B cell (primary cell): ENCODE results near the gene DPM2.

Experiments used
- EZH2 ChIP-seq: IDR thresholded peaks from 2 replicates; pipeline ENCODE4 v1.6.1; 2012; ENCODE audit warnings: borderline replicate concordance, low read depth, mild to moderate bottlenecking, moderate library complexity, low read length; ENCODE audit not compliant: insufficient read depth, poor library complexity, severe bottlenecking
- TF ChIP-seq, protein P1 (sequence below): fragments of 200-600 bp; IDR thresholded peaks from one replicate; pipeline ENCODE4 v1.8.0; 2022; ENCODE audit warnings: antibody characterized with exemption, mild to moderate bottlenecking

DNA sequence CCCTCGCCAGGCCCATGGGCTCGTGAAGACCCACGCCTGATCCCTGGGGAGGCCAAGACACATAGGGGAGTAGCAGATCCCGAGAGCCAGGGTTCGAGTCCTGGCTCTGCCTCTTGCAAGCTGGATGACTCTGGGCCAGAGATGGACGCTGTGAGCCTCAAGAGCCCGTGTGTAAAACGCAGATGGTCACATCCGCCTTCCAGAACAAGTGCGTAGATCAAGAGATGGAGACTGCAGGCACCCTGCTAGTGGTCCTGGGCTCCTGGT is 29.1 kb downstream of the DPM2 start:
- TF ChIP-seq, protein P1, sequence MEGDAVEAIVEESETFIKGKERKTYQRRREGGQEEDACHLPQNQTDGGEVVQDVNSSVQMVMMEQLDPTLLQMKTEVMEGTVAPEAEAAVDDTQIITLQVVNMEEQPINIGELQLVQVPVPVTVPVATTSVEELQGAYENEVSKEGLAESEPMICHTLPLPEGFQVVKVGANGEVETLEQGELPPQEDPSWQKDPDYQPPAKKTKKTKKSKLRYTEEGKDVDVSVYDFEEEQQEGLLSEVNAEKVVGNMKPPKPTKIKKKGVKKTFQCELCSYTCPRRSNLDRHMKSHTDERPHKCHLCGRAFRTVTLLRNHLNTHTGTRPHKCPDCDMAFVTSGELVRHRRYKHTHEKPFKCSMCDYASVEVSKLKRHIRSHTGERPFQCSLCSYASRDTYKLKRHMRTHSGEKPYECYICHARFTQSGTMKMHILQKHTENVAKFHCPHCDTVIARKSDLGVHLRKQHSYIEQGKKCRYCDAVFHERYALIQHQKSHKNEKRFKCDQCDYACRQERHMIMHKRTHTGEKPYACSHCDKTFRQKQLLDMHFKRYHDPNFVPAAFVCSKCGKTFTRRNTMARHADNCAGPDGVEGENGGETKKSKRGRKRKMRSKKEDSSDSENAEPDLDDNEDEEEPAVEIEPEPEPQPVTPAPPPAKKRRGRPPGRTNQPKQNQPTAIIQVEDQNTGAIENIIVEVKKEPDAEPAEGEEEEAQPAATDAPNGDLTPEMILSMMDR, result no peak
- no peak for TF ChIP-seq EZH2
